Nephron (organoid): Measurements from ENCODE around the gene TIMP4.
A peak's percentile ranks its signal among the peaks of the same experiment; 100 is the strongest.

Experiments used
- H3K27ac Mint-ChIP-seq, 3 experiments: 2 replicates each; pipeline ENCODE4 v1.8.0; 2020; ENCODE audit warnings: mixed read lengths in 3 of 3, mild to moderate bottlenecking in 2 of 3, moderate library complexity in 1 of 3
- H3K27me3 Mint-ChIP-seq: 2 replicates; pipeline ENCODE4 v1.8.0; 2021; ENCODE audit warnings: low read depth, mild to moderate bottlenecking, moderate library complexity, mixed read lengths
- H3K36me3 Mint-ChIP-seq: 2 replicates; pipeline ENCODE4 v1.8.0; 2020; ENCODE audit warnings: low read depth, mixed read lengths
- H3K4me1 Mint-ChIP-seq: 2 replicates; pipeline ENCODE4 v1.8.0; 2020; ENCODE audit warnings: mixed read lengths
- H3K4me3 Mint-ChIP-seq, 3 experiments: 2 replicates each; pipeline ENCODE4 v1.8.0; 2020; ENCODE audit warnings: mild to moderate bottlenecking in 3 of 3, mixed read lengths in 3 of 3, moderate library complexity in 2 of 3
- H3K9me3 Mint-ChIP-seq: 2 replicates; pipeline ENCODE4 v1.8.0; 2020; ENCODE audit warnings: mixed read lengths
- CTCF ChIP-seq, 3 experiments: fragments of 200-600 bp; sonication (generic); IDR thresholded peaks; one replicate each; pipeline ENCODE4 v1.5.0; 2021; ENCODE audit warnings: antibody characterized with exemption in 3 of 3; ENCODE audit not compliant: unreplicated experiment in 3 of 3

TIMP4 gene

GRCh38 chr3:12154151-12154550, 4.6 kb downstream of the TIMP4 start:
- H3K4me3 Mint-ChIP-seq = no peak overlapping the region
- H3K4me1 Mint-ChIP-seq = peaks cover 24% of the 10 kb centered on the region
- peaks cover 16% of the 10 kb centered on the region for H3K27me3 Mint-ChIP-seq
- H3K27ac Mint-ChIP-seq = no peak overlapping the region
- no peak for TF ChIP-seq CTCF (IDR thresholded peaks at IDR 0.05; ENCODE audit: unreplicated experiment in 3 of 3)
- H3K9me3 Mint-ChIP-seq = no peaks in the 10 kb centered on the region
- H3K36me3 Mint-ChIP-seq = no peaks in the 10 kb centered on the region

GRCh38 chr3:12150112-12150511, 8.6 kb downstream of the TIMP4 start:
- Mint-ChIP-seq H3K4me1 (peaks cover 5% of the 10 kb centered on the region), H3K4me3 (no peak overlapping the region), H3K27me3 (no peaks in the 10 kb centered on the region), H3K36me3 (no peaks in the 10 kb centered on the region), H3K27ac (no peak overlapping the region), H3K9me3 (no peaks in the 10 kb centered on the region)
- no peak for TF ChIP-seq CTCF (IDR thresholded peaks at IDR 0.05; ENCODE audit: unreplicated experiment in 3 of 3)

GRCh38 chr3:12149029-12149428, 9.7 kb downstream of the TIMP4 start:
- peaks cover 8% of the 10 kb centered on the region for H3K4me1 Mint-ChIP-seq
- no peak overlapping the region for H3K27ac Mint-ChIP-seq
- no peaks in the 10 kb centered on the region for H3K36me3 Mint-ChIP-seq
- no peaks in the 10 kb centered on the region for H3K9me3 Mint-ChIP-seq
- TF ChIP-seq CTCF (IDR thresholded peaks at IDR 0.05; ENCODE audit: unreplicated experiment in 3 of 3) = no peak
- no peak overlapping the region for H3K4me3 Mint-ChIP-seq
- H3K27me3 Mint-ChIP-seq = peaks cover 1% of the 10 kb centered on the region

- Mint-ChIP-seq H3K9me3 (no peaks in the 10 kb centered on the region), H3K4me1 (peaks cover 14% of the 10 kb centered on the region), H3K27ac (peak overlapping the region in 1 of 3 experiments; percentile 11), H3K27me3 (peaks cover 6% of the 10 kb centered on the region), H3K36me3 (no peaks in the 10 kb centered on the region), H3K4me3 (no peak overlapping the region)
- TF ChIP-seq CTCF (IDR thresholded peaks at IDR 0.05; ENCODE audit: unreplicated experiment in 3 of 3) = no peak
Observed at GRCh38 chr3:12148183-12148940, 10.3 kb downstream of the TIMP4 start.

- no peak overlapping the region for H3K4me3 Mint-ChIP-seq
- no peaks in the 10 kb centered on the region for H3K9me3 Mint-ChIP-seq
- no peak overlapping the region for H3K27ac Mint-ChIP-seq
- peaks cover 22% of the 10 kb centered on the region for H3K4me1 Mint-ChIP-seq
- no peaks in the 10 kb centered on the region for H3K36me3 Mint-ChIP-seq
- H3K27me3 Mint-ChIP-seq = peaks cover 6% of the 10 kb centered on the region
- no peak for TF ChIP-seq CTCF (IDR thresholded peaks at IDR 0.05; ENCODE audit: unreplicated experiment in 3 of 3)
Observed at GRCh38 chr3:12147049-12147780, 11.5 kb downstream of the TIMP4 start.
